ENCODE measurements around the gene EPHB1.
A peak's percentile ranks its signal among the peaks of the same experiment; 100 is the strongest.

EPHB1 gene

GRCh38 chr3:134794950-134795745 is at the start of gene EPHB1:
Gene EPHB1 (plus strand): TSS chr3:134795260.
- peak; percentile 13 to 58 (median 42) for DNase-seq (ENCODE audit: low read depth in 4 of 4, low spot score in 1 of 4)

- no peak for DNase-seq (ENCODE audit: low read depth in 4 of 4, low spot score in 1 of 4)
Measured at GRCh38 chr3:134748698-134749097, 46.4 kb upstream of the EPHB1 start.

- no peak for DNase-seq (ENCODE audit: low read depth in 4 of 4, low spot score in 1 of 4)
Measured at GRCh38 chr3:134749174-134749573, 45.9 kb upstream of the EPHB1 start.

GRCh38 chr3:134749802-134750553 is 45.1 kb upstream of the EPHB1 start:
- DNase-seq (ENCODE audit: low read depth in 4 of 4, low spot score in 1 of 4): no peak

- DNase-seq (ENCODE audit: low read depth in 4 of 4, low spot score in 1 of 4): no peak
Measured at GRCh38 chr3:134751831-134752230, 43.2 kb upstream of the EPHB1 start.

GRCh38 chr3:134752761-134753461 is 42.1 kb upstream of the EPHB1 start:
- no peak for DNase-seq (ENCODE audit: low read depth in 4 of 4, low spot score in 1 of 4)

GRCh38 chr3:134753999-134754742 is 40.9 kb upstream of the EPHB1 start:
- no peak for DNase-seq (ENCODE audit: low read depth in 4 of 4, low spot score in 1 of 4)

- peak in 1 of 4 experiments; percentile 6 for DNase-seq (ENCODE audit: low read depth in 4 of 4, low spot score in 1 of 4)
Measured at GRCh38 chr3:134754768-134755559, 40.1 kb upstream of the EPHB1 start.

- no peak for DNase-seq (ENCODE audit: low read depth in 4 of 4, low spot score in 1 of 4)
Measured at GRCh38 chr3:134755821-134756220, 39.2 kb upstream of the EPHB1 start.

GRCh38 chr3:134757549-134758069 is 37.5 kb upstream of the EPHB1 start:
- DNase-seq (ENCODE audit: low read depth in 4 of 4, low spot score in 1 of 4): no peak

GRCh38 chr3:134761213-134761612 is 33.8 kb upstream of the EPHB1 start:
- no peak for DNase-seq (ENCODE audit: low read depth in 4 of 4, low spot score in 1 of 4)

- no peak for DNase-seq (ENCODE audit: low read depth in 4 of 4, low spot score in 1 of 4)
Measured at GRCh38 chr3:134762016-134762415, 33.0 kb upstream of the EPHB1 start.

GRCh38 chr3:134765468-134765867 is 29.6 kb upstream of the EPHB1 start:
- DNase-seq (ENCODE audit: low read depth in 4 of 4, low spot score in 1 of 4): no peak

GRCh38 chr3:134766290-134766689 is 28.8 kb upstream of the EPHB1 start:
- no peak for DNase-seq (ENCODE audit: low read depth in 4 of 4, low spot score in 1 of 4)

- DNase-seq (ENCODE audit: low read depth in 4 of 4, low spot score in 1 of 4): no peak
Measured at GRCh38 chr3:134768116-134768515, 26.9 kb upstream of the EPHB1 start.

GRCh38 chr3:134768837-134769236 is 26.2 kb upstream of the EPHB1 start:
- no peak for DNase-seq (ENCODE audit: low read depth in 4 of 4, low spot score in 1 of 4)

- DNase-seq (ENCODE audit: low read depth in 4 of 4, low spot score in 1 of 4): no peak
Measured at GRCh38 chr3:134769287-134769868, 25.7 kb upstream of the EPHB1 start.

- DNase-seq (ENCODE audit: low read depth in 4 of 4, low spot score in 1 of 4): no peak
Measured at GRCh38 chr3:134772011-134772410, 23.0 kb upstream of the EPHB1 start.

- DNase-seq (ENCODE audit: low read depth in 4 of 4, low spot score in 1 of 4): no peak
Measured at GRCh38 chr3:134772591-134772990, 22.5 kb upstream of the EPHB1 start.

GRCh38 chr3:134775831-134776230 is 19.2 kb upstream of the EPHB1 start:
- no peak for DNase-seq (ENCODE audit: low read depth in 4 of 4, low spot score in 1 of 4)
